ENCODE data around the gene ANKRD9. TPM values are rescaled to one million over a fixed set of nuclear protein-coding genes. Genes with fewer than 3 reads are reported as not detected.
A peak's percentile ranks its signal among the peaks of the same experiment; 100 is the strongest.

ANKRD9 gene
- total RNA-seq, 1 donor: 15.6 TPM

GRCh38 chr14:102508774-102509745 is 516 bp downstream of the ANKRD9 start:
- peak; percentile 99 for DNase-seq (ENCODE audit: insufficient read length, low spot score, missing footprints)
- peaks cover 12% of the 10 kb centered on the region for H3K4me1 ChIP-seq (ENCODE audit: insufficient read depth, low read length)
- no peak for TF ChIP-seq CTCF (IDR thresholded peaks at IDR 0.05; ENCODE audit: extremely low read depth, low read depth, low read length)
- peak overlapping the region; percentile 80 for H3K27ac ChIP-seq (ENCODE audit: low read depth, low read length)
- no peaks in the 10 kb centered on the region for H4K20me1 ChIP-seq (ENCODE audit: insufficient read depth, low read length)
- H3K9me3 ChIP-seq (ENCODE audit: low read depth, low read length): no peaks in the 10 kb centered on the region
- H3K4me2 ChIP-seq (ENCODE audit: insufficient read depth, low read length): peak overlapping the region; percentile 85
- H3K27me3 ChIP-seq (ENCODE audit: insufficient read depth, low read length): no peaks in the 10 kb centered on the region
- H3K4me3 ChIP-seq (ENCODE audit: insufficient read depth, low read length): peak overlapping the region; percentile 79
- H3K79me2 ChIP-seq (ENCODE audit: insufficient read depth, low read length): peaks cover 6% of the 10 kb centered on the region
- H2AFZ ChIP-seq (ENCODE audit: low read length): peak overlapping the region; percentile 88
- peaks cover 4% of the 10 kb centered on the region for H3K36me3 ChIP-seq (ENCODE audit: insufficient read depth, low read length)

GRCh38 chr14:102508410-102508773 is 1.2 kb downstream of the ANKRD9 start:
- no peak for TF ChIP-seq CTCF (IDR thresholded peaks at IDR 0.05; ENCODE audit: extremely low read depth, low read depth, low read length)
- Histone ChIP-seq H3K27me3 (ENCODE audit: insufficient read depth, low read length) (no peaks in the 10 kb centered on the region), H3K9me3 (ENCODE audit: low read depth, low read length) (no peaks in the 10 kb centered on the region), H4K20me1 (ENCODE audit: insufficient read depth, low read length) (no peaks in the 10 kb centered on the region), H2AFZ (ENCODE audit: low read length) (peak overlapping the region; percentile 88), H3K4me3 (ENCODE audit: insufficient read depth, low read length) (peak overlapping the region; percentile 79), H3K79me2 (ENCODE audit: insufficient read depth, low read length) (peaks cover 6% of the 10 kb centered on the region), H3K4me2 (ENCODE audit: insufficient read depth, low read length) (peak overlapping the region; percentile 85), H3K4me1 (ENCODE audit: insufficient read depth, low read length) (peaks cover 12% of the 10 kb centered on the region), H3K27ac (ENCODE audit: low read depth, low read length) (peak overlapping the region; percentile 80), H3K36me3 (ENCODE audit: insufficient read depth, low read length) (peaks cover 4% of the 10 kb centered on the region)
- peak; percentile 87 for DNase-seq (ENCODE audit: insufficient read length, low spot score, missing footprints)

- Histone ChIP-seq H4K20me1 (ENCODE audit: insufficient read depth, low read length) (no peaks in the 10 kb centered on the region), H3K4me2 (ENCODE audit: insufficient read depth, low read length) (no peak overlapping the region), H3K79me2 (ENCODE audit: insufficient read depth, low read length) (peaks cover 6% of the 10 kb centered on the region), H3K36me3 (ENCODE audit: insufficient read depth, low read length) (peaks cover 4% of the 10 kb centered on the region), H3K27me3 (ENCODE audit: insufficient read depth, low read length) (no peaks in the 10 kb centered on the region), H3K9me3 (ENCODE audit: low read depth, low read length) (no peaks in the 10 kb centered on the region), H3K4me1 (ENCODE audit: insufficient read depth, low read length) (peaks cover 12% of the 10 kb centered on the region), H3K4me3 (ENCODE audit: insufficient read depth, low read length) (no peak overlapping the region), H2AFZ (ENCODE audit: low read length) (no peak overlapping the region), H3K27ac (ENCODE audit: low read depth, low read length) (no peak overlapping the region)
- DNase-seq (ENCODE audit: insufficient read length, low spot score, missing footprints): peak; percentile 80
- no peak for TF ChIP-seq CTCF (IDR thresholded peaks at IDR 0.05; ENCODE audit: extremely low read depth, low read depth, low read length)
Measured at GRCh38 chr14:102507857-102508312, 1.7 kb downstream of the ANKRD9 start.

Data from osteoblast (primary cell).